Right cardiac atrium (tissue), 5 donors: ENCODE results near the gene GP2. TPM values are rescaled to one million over a fixed set of nuclear protein-coding genes. Genes with fewer than 3 reads are reported as not detected.
A peak's percentile ranks its signal among the peaks of the same experiment; 100 is the strongest.

Experiments
- ATAC-seq, 2 donors: fragments of 200-7000 bp; cut with Tn5 transposase; one replicate each; pipeline versions ENCODE4 v1.8.0 to v1.9.1; 2020; ENCODE audit warnings: moderate library complexity in 2 of 2, mild to moderate bottlenecking in 1 of 2
- DNase-seq, 3 donors: peaks; one replicate each; pipeline ENCODE4 v3.0.0-alpha.2; 2020
- H3K27ac ChIP-seq: one replicate; pipeline ENCODE4 v1.5.1; 2013; ENCODE audit warnings: mild to moderate bottlenecking, low read length, control low read depth, moderate library complexity
- H3K27me3 ChIP-seq: one replicate; pipeline ENCODE4 v1.6.1; 2013; ENCODE audit not compliant: control insufficient read depth, insufficient read depth
- H3K4me1 ChIP-seq: one replicate; pipeline ENCODE4 v1.6.1; 2013; ENCODE audit warnings: low read length; ENCODE audit not compliant: control insufficient read depth, insufficient read depth
- H3K4me3 ChIP-seq: one replicate; pipeline ENCODE4 v1.5.1; 2013; ENCODE audit warnings: low read length, control low read depth
- H3K9me3 ChIP-seq: one replicate; pipeline ENCODE4 v1.6.1; 2013; ENCODE audit warnings: low read length; ENCODE audit not compliant: control insufficient read depth
- WGBS: extraction: QIAGEN DNeasy Blood & Tissue Kit; methylation state at CpG from one replicate; pipeline ENCODE4 v1.1.7; 2013; 5-methylcytosine and 5-hydroxymethylcytosine counted together
- intact Hi-C, 4 donors: fragments of 100-400 bp; cut with DNase I; formaldehyde crosslinking; loops; one replicate each; pipeline versions ENCODE4 v1.11.0 to v1.14.0; 2022 to 2023
- polyA plus RNA-seq: library from polyadenylated mRNA; stranded (reverse); fragments of 200-250 nt; gene quantifications from one replicate; pipeline ENCODE4 v1.2.3, GENCODE V29; 2013
- total RNA-seq, 4 donors: library from RNA; stranded (reverse); fragmentation: NEBNext Ultra II Directional; extraction: Animal tissue kit (Norgen Biotek cat#: 25700); gene quantifications; one replicate each; pipeline ENCODE4 v1.2.1, GENCODE V29; 2021
- donor health status: healthy with polysubstance abuse.
- donor health status: DM: no; HTN: yes; CAD: no.
- donor health status: DM: no; HTN: no; CAD: no.
- donor health status: DM: no; HTN: yes; CAD: no; lungs with severe emphysema.
- donor health status: DM: yes; HTN: yes; CAD: no.

Gene GP2
- total and polyA plus RNA-seq, 5 donors: 0.05 to 0.92 TPM; not detected in 3

DNA sequence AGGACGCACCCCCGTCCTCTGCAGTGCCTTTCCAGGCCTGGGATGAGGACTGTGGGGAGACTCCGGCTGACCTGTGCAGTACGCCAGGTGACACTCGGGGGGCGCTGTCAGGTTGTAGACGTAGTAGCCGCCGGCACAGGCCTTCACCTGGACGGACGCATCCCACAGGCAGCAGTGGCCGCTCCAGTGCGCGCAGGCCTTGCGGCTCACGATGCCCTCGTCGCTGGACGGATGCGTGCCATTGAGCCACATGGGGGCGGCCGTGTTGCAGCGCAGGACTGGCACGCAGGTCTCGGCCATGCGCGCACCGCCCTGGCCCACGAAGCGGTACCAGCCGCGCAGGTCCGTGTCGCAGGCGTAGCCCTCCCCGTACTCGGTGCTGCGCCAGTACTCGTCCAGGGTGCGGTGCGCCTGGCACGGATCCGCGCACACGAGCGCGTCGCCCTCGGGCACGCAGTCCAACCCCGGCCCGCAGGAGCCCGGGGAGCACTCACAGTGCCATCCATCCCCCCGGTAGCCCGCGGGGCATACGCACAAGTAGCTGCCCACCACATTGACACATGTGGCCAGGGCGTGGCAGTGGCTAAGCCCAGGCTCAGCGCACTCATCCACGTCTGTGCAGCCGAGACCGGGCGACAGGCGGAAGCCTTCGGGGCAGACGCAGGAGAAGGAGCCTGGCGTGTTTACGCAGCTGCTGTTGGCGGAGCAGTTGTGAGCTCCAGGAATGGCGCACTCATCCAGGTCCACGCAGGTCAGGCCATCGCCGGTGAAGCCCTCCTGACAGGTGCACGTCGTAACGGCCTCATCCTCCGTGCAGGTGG, 21.3 kb upstream of the GP2 start:
- peak in 1 of 2 donors; percentile 31 for ATAC-seq
- 27% methylated on average over 77 of the region's 77 CpGs for WGBS
- no peak for DNase-seq

DNA sequence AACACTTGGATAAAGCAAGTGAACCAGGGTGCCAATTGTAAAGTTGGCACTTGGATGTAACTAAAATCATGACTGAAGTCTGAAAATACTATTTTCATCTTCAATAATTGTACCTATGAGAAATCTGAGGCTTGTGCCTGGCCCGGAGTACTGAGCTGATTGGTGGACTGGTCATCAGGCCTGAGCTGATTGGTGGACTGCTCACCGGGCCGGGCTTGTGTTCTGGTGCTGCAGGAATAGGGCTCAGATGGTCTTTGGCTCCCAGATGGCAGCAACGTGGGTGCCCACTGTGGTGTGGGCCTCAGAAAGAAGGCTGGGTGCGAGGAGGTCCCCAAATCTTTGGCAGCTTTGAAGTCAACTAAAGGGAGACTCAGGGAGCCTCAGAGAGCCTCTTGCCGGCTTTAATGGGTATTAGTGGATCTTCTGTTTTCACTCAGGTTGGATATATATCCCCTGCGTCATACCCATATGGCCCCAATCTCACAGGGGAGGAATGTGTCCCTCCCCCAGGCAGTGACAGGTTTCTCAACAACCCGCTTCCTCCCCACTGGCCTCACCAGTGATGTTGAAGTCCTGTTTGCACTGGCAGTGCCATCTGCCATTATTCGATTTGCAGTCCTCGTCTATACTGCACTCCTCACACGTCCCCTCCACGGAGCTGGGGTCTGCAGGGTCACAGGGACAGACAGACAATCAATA, 20.5 kb upstream of the GP2 start:
- no peak for ATAC-seq
- Histone ChIP-seq H3K27ac (no peak overlapping the region), H3K9me3 (no peaks in the 10 kb centered on the region), H3K27me3 (no peaks in the 10 kb centered on the region), H3K4me1 (no peaks in the 10 kb centered on the region), H3K4me3 (no peak overlapping the region)
- 53% methylated on average over 12 of the region's 12 CpGs for WGBS
- no peak for DNase-seq
- intact Hi-C loops: no loop called here

More for the DNA sequence above, 21.3 kb upstream of the GP2 start:
- Histone ChIP-seq H3K27ac (no peak overlapping the region), H3K4me3 (no peak overlapping the region), H3K4me1 (no peaks in the 10 kb centered on the region), H3K9me3 (no peaks in the 10 kb centered on the region), H3K27me3 (no peaks in the 10 kb centered on the region)
- intact Hi-C loops: no loop called here

DNA sequence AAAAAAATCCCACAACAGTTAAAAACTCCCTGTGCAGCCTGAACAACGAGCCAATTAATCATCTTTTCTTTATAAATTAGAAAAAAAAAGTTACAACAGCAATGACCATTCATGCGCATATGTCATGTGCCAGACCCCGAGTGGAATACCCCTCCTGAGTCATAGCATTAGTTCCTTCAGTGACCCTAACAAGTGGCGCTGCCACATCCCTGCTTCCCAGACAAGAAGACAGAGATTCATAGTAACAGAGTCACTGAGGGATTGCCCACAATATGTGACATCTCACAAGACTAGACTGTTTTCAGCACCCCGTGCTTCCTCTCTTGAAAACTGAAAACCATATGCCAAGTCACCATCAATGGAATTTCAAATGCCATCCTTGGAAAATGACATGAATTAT, 17.3 kb upstream of the GP2 start:
- ATAC-seq (no peak), DNase-seq (no peak)
- Histone ChIP-seq H3K9me3 (no peaks in the 10 kb centered on the region), H3K27me3 (no peaks in the 10 kb centered on the region), H3K4me1 (no peaks in the 10 kb centered on the region), H3K4me3 (no peak overlapping the region), H3K27ac (no peak overlapping the region)
- intact Hi-C loops: no loop called here
- 72% methylated on average over 5 of the region's 5 CpGs for WGBS

DNA sequence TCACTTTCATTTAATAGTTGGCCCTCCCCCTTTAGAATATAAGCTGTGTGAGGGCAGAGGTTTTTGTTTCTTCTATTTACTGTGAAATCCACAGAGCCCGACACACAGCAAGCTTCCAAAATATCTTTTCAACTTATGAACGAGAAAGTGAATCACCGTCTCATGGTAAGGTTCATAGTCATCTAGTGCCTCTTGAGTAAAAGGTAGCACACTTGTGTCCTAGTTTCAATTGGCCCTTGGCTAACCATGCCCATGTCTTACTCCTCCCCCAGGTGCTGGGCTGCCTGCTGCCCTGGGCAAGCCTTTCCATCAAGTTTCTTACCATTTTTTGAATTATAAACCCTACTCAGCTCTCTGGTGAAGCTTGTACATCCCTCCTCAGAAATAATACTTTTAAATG, 12.4 kb upstream of the GP2 start:
- no peaks in the 10 kb centered on the region for H3K27me3 ChIP-seq

DNA sequence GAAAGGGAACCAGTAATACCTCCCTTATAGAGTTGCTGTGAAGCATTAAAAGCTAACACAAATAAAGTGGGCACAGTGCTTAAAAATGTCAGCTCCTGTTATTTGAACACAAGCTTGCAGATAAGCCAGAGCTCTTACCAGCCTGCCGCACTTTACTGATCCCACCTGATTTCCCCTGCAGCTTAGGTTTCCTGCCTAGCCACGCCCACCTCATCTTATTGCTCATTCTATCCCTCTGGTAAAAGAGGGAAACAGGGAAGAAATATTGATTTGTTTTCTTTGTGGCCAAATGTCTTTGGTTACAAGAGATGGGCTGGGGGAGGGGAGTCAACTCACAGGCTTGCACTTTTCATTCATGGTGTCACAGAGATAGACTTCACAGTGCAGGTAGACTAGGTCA, 9.6 kb upstream of the GP2 start:
- WGBS: 40% methylated on average over 2 of the region's 2 CpGs
- Histone ChIP-seq H3K27ac (no peak overlapping the region), H3K4me1 (no peaks in the 10 kb centered on the region), H3K27me3 (no peaks in the 10 kb centered on the region), H3K9me3 (no peaks in the 10 kb centered on the region), H3K4me3 (no peak overlapping the region)
- DNase-seq: no peak
- intact Hi-C loops: no loop called here
- no peak for ATAC-seq

More for the DNA sequence above, 12.4 kb upstream of the GP2 start:
- no peak for DNase-seq
- Histone ChIP-seq H3K27ac (no peak overlapping the region), H3K4me1 (no peaks in the 10 kb centered on the region), H3K4me3 (no peak overlapping the region), H3K9me3 (no peaks in the 10 kb centered on the region)
- 88% methylated on average over 3 of the region's 3 CpGs for WGBS
- no peak for ATAC-seq
- intact Hi-C loops: no loop called here

DNA sequence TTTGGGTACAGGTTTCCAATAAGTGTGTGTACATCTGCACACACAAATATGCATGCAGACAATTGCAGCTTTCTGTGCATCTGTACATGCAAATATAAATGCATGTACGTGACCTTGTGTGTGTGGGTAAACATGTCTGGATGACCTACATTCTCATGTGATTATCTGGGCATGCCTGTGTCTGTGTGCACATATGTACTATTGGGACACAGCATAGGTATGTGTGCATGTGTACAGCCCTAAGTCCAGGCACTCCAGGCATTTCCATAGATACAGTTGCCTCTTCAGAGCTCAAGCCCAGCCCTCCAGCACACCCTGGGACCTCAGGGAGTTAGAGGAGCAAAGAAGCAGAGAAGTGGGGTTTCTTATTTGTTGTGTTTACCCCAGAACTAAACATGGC, 7.1 kb upstream of the GP2 start:
- ATAC-seq (no peak), DNase-seq (no peak)
- no peak overlapping the region for H3K4me3 ChIP-seq
- H3K27me3 ChIP-seq: no peaks in the 10 kb centered on the region
- H3K27ac ChIP-seq: no peak overlapping the region
- intact Hi-C loops: no loop called here
- H3K9me3 ChIP-seq: no peaks in the 10 kb centered on the region
- H3K4me1 ChIP-seq: no peaks in the 10 kb centered on the region
- WGBS: 84% methylated on average over 1 of the region's 1 CpG

DNA sequence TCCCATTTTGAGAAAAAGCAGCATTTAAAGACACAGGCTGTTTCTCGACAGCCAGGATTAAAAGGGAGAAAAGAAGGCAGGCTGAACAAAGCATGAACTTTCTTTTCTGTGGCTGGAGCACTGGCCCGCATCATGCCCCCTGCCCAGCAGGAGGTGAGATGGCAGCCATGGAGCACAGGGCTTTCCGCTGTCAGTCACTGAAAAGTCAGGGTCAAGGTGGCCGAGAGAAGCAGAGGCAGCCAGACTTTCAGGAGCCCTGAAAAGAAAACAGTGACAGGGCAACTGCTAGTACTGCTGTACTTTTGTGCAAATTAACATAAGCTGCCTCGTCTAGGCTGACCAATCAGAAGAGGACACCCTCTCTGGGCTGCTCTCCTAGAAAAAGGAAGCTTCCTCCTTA, 5.8 kb upstream of the GP2 start:
- no peak for DNase-seq
- H3K27me3 ChIP-seq: no peaks in the 10 kb centered on the region
- WGBS: 65% methylated on average over 5 of the region's 5 CpGs

DNA sequence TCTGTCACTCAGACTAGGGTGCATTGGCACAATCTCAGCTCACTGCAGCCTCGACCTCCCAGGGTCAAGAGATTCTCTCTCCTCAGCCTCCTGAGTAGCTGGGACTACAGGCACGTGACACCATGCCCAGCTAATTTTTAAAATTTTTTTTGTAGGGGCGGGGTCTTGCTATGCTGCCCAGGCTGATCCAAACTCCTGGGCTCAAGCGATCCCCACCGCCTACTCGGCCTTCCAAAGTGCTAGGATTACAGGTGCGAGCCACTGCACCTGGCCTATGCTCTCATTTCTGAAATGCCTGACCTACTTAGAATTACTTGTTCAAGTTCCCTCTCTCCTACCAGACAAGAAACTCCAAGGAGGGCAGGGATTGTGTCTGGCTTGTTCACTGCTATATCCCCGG, 5.1 kb upstream of the GP2 start:
- Histone ChIP-seq H3K9me3 (no peaks in the 10 kb centered on the region), H3K27me3 (no peaks in the 10 kb centered on the region), H3K4me3 (no peak overlapping the region), H3K4me1 (no peaks in the 10 kb centered on the region), H3K27ac (no peak overlapping the region)
- DNase-seq: no peak
- intact Hi-C loops: no loop called here
- no peak for ATAC-seq
- 85% methylated on average over 8 of the region's 8 CpGs for WGBS

More for the DNA sequence above, 5.8 kb upstream of the GP2 start:
- no peak for ATAC-seq
- intact Hi-C loops: no loop called here
- H3K4me1 ChIP-seq: no peaks in the 10 kb centered on the region
- no peak overlapping the region for H3K4me3 ChIP-seq
- no peak overlapping the region for H3K27ac ChIP-seq
- H3K9me3 ChIP-seq: no peaks in the 10 kb centered on the region

DNA sequence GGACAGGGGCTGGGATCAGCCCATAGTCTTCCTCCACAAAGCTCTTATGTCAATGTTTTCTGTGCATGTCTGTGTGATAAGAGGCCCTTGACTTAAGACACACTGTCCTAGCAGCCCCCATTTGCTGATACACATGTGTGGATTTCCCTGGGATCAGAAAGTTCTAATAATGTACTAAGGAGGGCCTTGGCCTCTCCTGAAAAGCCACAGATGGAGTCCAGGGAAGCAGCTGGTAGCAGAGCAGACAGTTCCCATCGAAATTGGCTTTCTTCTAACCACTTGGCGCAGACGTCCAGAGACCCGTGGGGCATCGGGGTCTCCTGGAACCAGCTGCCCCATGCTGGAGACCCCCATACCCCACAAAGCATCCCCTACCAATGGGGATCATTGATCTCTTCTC, 4.3 kb upstream of the GP2 start:
- 77% methylated on average over 5 of the region's 5 CpGs for WGBS
- Histone ChIP-seq H3K27ac (no peak overlapping the region), H3K9me3 (no peaks in the 10 kb centered on the region), H3K4me3 (no peak overlapping the region), H3K27me3 (no peaks in the 10 kb centered on the region), H3K4me1 (no peaks in the 10 kb centered on the region)
- intact Hi-C loops: no loop called here
- no peak for DNase-seq
- ATAC-seq: no peak

DNA sequence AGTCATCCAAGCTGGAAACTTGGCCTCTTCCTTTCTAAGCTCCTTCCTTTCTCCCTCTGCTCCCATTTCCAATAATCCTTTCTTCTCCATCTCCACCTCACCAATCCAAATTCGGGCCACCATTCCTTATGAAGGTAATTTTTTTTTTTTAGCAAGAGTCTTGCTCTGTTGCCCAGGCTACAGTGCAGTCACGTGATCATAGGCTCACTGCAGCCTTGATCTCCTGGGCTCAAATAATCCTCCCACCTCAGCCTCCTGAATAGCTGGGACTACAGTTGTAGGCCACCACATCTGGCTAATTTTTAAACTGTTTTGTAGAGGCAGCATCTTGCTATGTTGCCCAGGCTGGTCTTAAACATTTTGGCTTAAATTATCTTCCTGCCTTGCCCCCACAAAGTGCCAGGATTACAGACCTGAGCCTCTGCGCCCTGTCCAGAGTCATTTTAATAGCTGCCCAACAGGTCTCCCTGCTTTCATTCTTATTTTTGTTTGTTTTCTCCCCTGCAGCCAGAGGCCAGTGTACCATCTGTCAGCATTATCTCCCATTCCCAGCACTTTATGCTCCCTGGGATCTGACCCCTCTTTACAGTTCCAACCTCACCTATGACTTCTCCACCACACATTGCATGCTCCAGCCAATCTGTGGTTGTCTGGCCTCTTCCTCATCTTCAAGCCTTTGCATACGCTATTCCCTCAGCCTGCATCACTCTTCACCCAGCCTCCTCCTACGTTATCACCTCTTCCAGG, 2.3 kb upstream of the GP2 start:
- intact Hi-C loops: no loop called here
- H3K4me3 ChIP-seq: no peak overlapping the region
- no peaks in the 10 kb centered on the region for H3K27me3 ChIP-seq
- 69% methylated on average over 5 of the region's 5 CpGs for WGBS
- no peak for DNase-seq
- no peak for ATAC-seq
- H3K9me3 ChIP-seq: no peaks in the 10 kb centered on the region
- no peak overlapping the region for H3K27ac ChIP-seq
- H3K4me1 ChIP-seq: no peaks in the 10 kb centered on the region

DNA sequence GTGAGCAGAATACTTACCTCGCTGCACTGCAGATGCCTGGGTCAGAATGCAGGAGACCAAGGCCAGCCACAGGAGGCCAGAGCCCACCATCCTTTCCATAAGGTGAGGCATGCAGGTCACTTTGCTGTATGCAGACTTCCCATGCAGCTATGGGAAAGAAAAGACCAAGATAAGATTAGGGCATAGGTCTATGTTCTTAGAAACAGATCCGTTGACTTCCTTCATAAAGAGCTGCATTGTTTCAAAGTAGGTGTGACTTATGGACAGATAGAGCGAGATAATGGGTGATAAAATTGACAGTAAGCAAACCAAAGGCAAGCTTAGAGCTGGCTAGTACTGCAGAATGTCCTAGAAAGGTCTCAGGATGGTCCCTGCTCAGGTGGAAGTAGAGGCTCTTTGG, 992 bp downstream of the GP2 start:
- no peak for DNase-seq
- H3K9me3 ChIP-seq: no peaks in the 10 kb centered on the region
- no peak overlapping the region for H3K4me3 ChIP-seq
- no peaks in the 10 kb centered on the region for H3K4me1 ChIP-seq
- no peak for ATAC-seq
- intact Hi-C loops: no loop called here
- no peaks in the 10 kb centered on the region for H3K27me3 ChIP-seq
- H3K27ac ChIP-seq: no peak overlapping the region
- 49% methylated on average over 3 of the region's 3 CpGs for WGBS
